HepG2 (cell line): ENCODE data around the gene LOXL3. TPM values are rescaled to one million over a fixed set of nuclear protein-coding genes. Genes with fewer than 3 reads are reported as not detected.
A peak's percentile ranks its signal among the peaks of the same experiment; 100 is the strongest.

Source experiments
- AGO2 ChIP-seq: fragments of 200-400 bp; formaldehyde crosslinking; optimal IDR thresholded peaks from 2 replicates; pipeline ENCODE3; 2017; ENCODE audit warnings: mild to moderate bottlenecking, low read depth, low read length, moderate library complexity
- CEBPG ChIP-seq: IDR thresholded peaks from 2 replicates; pipeline ENCODE4 v1.6.1; 2016
- CREB1 ChIP-seq, 2 experiments: fragments of 450-650 bp in 1 of 2; IDR thresholded peaks; 2 replicates each; pipeline ENCODE4 v1.6.1; 2016 to 2017; ENCODE audit warnings: control low read depth in 1 of 2, mild to moderate bottlenecking in 1 of 2, missing compliant biosample characterization in 1 of 2, missing genetic modification characterization in 1 of 2
- CSRNP1 ChIP-seq: sonication (generic); formaldehyde crosslinking; IDR thresholded peaks from 2 replicates; pipeline ENCODE4 v1.8.1; 2023; ENCODE audit warnings: mild to moderate bottlenecking, missing genetic modification reagents
- DDIT3 ChIP-seq: sonication (generic); formaldehyde crosslinking; IDR thresholded peaks from 2 replicates; pipeline ENCODE4 v1.4.0; 2020; ENCODE audit warnings: mild to moderate bottlenecking, missing genetic modification reagents
- EZH2 ChIP-seq: conservative IDR thresholded peaks from 2 replicates; pipeline ENCODE4 v1.6.1; 2012; ENCODE audit warnings: mild to moderate bottlenecking, low read depth, low read length, moderate library complexity
- MED13 ChIP-seq: sonication (generic); formaldehyde crosslinking; IDR thresholded peaks from 2 replicates; pipeline ENCODE4 v1.5.0; 2020; ENCODE audit warnings: missing genetic modification reagents
- MYC ChIP-seq: sonication (generic); formaldehyde crosslinking; IDR thresholded peaks from 2 replicates; pipeline ENCODE4 v1.9.0; 2021; ENCODE audit warnings: missing genetic modification reagents, borderline replicate concordance
- PAX8 ChIP-seq: sonication (generic); formaldehyde crosslinking; IDR thresholded peaks from 2 replicates; pipeline ENCODE4 v1.8.0; 2022; ENCODE audit warnings: mild to moderate bottlenecking, missing genetic modification reagents, borderline replicate concordance
- SAP130 ChIP-seq: IDR thresholded peaks from 2 replicates; pipeline ENCODE4 v1.6.1; 2016; ENCODE audit warnings: low read depth
- SUZ12 ChIP-seq: fragments of 150-350 bp; IDR thresholded peaks from 2 replicates; pipeline ENCODE4 v1.6.1; 2014; ENCODE audit warnings: low read depth, low read length
- ZBTB49 ChIP-seq: sonication (generic); formaldehyde crosslinking; IDR thresholded peaks from 2 replicates; pipeline ENCODE4 v1.4.0; 2020; ENCODE audit warnings: missing genetic modification reagents, borderline replicate concordance
- ZHX1 ChIP-seq: sonication (generic); formaldehyde crosslinking; IDR thresholded peaks from 2 replicates; pipeline ENCODE4 v1.8.1; 2022; ENCODE audit warnings: low read depth, mild to moderate bottlenecking, missing genetic modification reagents
- ZNF101 ChIP-seq: sonication (generic); formaldehyde crosslinking; IDR thresholded peaks from 2 replicates; pipeline ENCODE4 v1.4.0; 2020; ENCODE audit warnings: mild to moderate bottlenecking, low read depth, missing genetic modification reagents, borderline replicate concordance
- ZNF326 ChIP-seq: sonication (generic); formaldehyde crosslinking; IDR thresholded peaks from 2 replicates; pipeline ENCODE4 v1.4.0; 2020; ENCODE audit warnings: missing genetic modification reagents, borderline replicate concordance
- ZSCAN5A ChIP-seq: sonication (generic); formaldehyde crosslinking; IDR thresholded peaks from 2 replicates; pipeline ENCODE4 v1.8.0; 2022; ENCODE audit warnings: mild to moderate bottlenecking, missing genetic modification reagents, borderline replicate concordance
- polyA plus RNA-seq, 8 experiments: library from polyadenylated mRNA; depleted of rRNA in 3 of 8; stranded (reverse) in 7 of 8; unstranded in 1 of 8; fragments of >200 nt; fragmentation: Illumina TruSeq in 4 of 8; extraction: Trizol in 4 of 8; gene quantifications; 2 replicates each; pipeline versions ENCODE4 v1.2.1 to v1.2.3, GENCODE V29; 2011 to 2016; ENCODE audit warnings: low read depth in 4 of 8, missing spikeins in 1 of 8, mixed read lengths in 1 of 8; ENCODE audit not compliant: insufficient read depth in 1 of 8
- total RNA-seq, 5 experiments: library from RNA; depleted of rRNA; stranded (reverse); fragments of >200 nt; fragmentation: Illumina TruSeq; extraction: Trizol; gene quantifications; 2 replicates each; pipeline ENCODE4 v1.2.3, GENCODE V29; 2016; ENCODE audit warnings: low read depth in 1 of 5

LOXL3 gene
- total and polyA plus RNA-seq, 2 of the 13 experiments (the other 11 are each of a cell fraction or from before 2014, with no cell fraction given) = 0.55 to 6.5 TPM

- no peak for TF ChIP-seq MED13
- TF ChIP-seq SAP130 = peak; percentile 34
- no peak for TF ChIP-seq ZBTB49 (CRISPR knock-in tag)
- TF ChIP-seq CREB1 (IDR thresholded peaks at IDR 0.05) = 0 out of 2 replicates have a peak, but pooled peaks have one; percentile 10
- peak; percentile 0; the same call in 1 of the 2 replicates for TF ChIP-seq CREB1 (CRISPR knock-in tag; IDR thresholded peaks at IDR 0.05)
- TF ChIP-seq ZSCAN5A (CRISPR knock-in tag) = peak; percentile 59; the same call in 1 of the 2 replicates
- 0 out of 2 replicates have a peak, but pooled peaks have one; percentile 17 for TF ChIP-seq ZNF101 (CRISPR knock-in tag)
- TF ChIP-seq ZNF326 (CRISPR knock-in tag) = no peak
- peak; percentile 99 for TF ChIP-seq AGO2
- TF ChIP-seq CSRNP1 (CRISPR knock-in tag) = no peak; the same call in 1 of the 2 replicates
- no peak for TF ChIP-seq EZH2
- no peak for TF ChIP-seq DDIT3 (CRISPR knock-in tag)
- peak; percentile 38; the same call in 1 of the 2 replicates for TF ChIP-seq MYC
- TF ChIP-seq CEBPG (CRISPR knock-in tag) = no peak
- TF ChIP-seq ZHX1 (CRISPR knock-in tag) = peak; percentile 13; the same call in 1 of the 2 replicates
- TF ChIP-seq PAX8 (CRISPR knock-in tag) = 0 out of 2 replicates have a peak, but pooled peaks have one; percentile 55
- no peak for TF ChIP-seq SUZ12
Measured at GRCh38 chr2:74502720-74503505, 50.8 kb downstream of the LOXL3 start (continued).
